Retinal pigment epithelial cell (primary cell): ENCODE results near the gene SF3B4.
A peak's percentile ranks its signal among the peaks of the same experiment; 100 is the strongest.
"Not testable (repeated sequence)": the region's sequence is repeated elsewhere in the genome, so short reads cannot be mapped to it uniquely, and the experiment has no call there.

Source experiments
- DNase-seq: peaks from one replicate; pipeline ENCODE4 v3.0.0-alpha.2; 2010; ENCODE audit warnings: low read depth
- H3K4me3 ChIP-seq: 2 replicates; pipeline ENCODE4 v1.5.1; 2011; ENCODE audit warnings: mild to moderate bottlenecking, low read length, control low read depth, moderate library complexity
- CTCF ChIP-seq: conservative IDR thresholded peaks from 2 replicates; pipeline ENCODE4 v1.5.1; 2011; ENCODE audit warnings: low read depth, low read length, control low read depth, inconsistent platforms

SF3B4 gene

GRCh38 chr1:149965440-149965839 is 37.8 kb upstream of the SF3B4 start:
- H3K4me3 ChIP-seq: no peak overlapping the region
- no peak for DNase-seq
- no peak for TF ChIP-seq CTCF

GRCh38 chr1:149963358-149963757 is 35.8 kb upstream of the SF3B4 start:
- no peak for DNase-seq
- no peak overlapping the region for H3K4me3 ChIP-seq
- no peak for TF ChIP-seq CTCF

GRCh38 chr1:149962736-149963135 is 35.1 kb upstream of the SF3B4 start:
- no peak for TF ChIP-seq CTCF
- no peak for DNase-seq
- H3K4me3 ChIP-seq: no peak overlapping the region

GRCh38 chr1:149962039-149962647 is 34.5 kb upstream of the SF3B4 start:
- no peak overlapping the region for H3K4me3 ChIP-seq
- TF ChIP-seq CTCF: peak; percentile 65
- no peak for DNase-seq

- not testable (repeated sequence) for DNase-seq, H3K4me3 ChIP-seq
Observed at GRCh38 chr1:149957548-149957947, 29.9 kb upstream of the SF3B4 start.

- DNase-seq: no peak
- no peak overlapping the region for H3K4me3 ChIP-seq
- no peak for TF ChIP-seq CTCF
Observed at GRCh38 chr1:149949911-149950310, 22.3 kb upstream of the SF3B4 start.

- no peak for TF ChIP-seq CTCF
- H3K4me3 ChIP-seq: no peak overlapping the region
- DNase-seq: no peak
Observed at GRCh38 chr1:149945206-149945605, 17.6 kb upstream of the SF3B4 start.

- H3K4me3 ChIP-seq: no peak overlapping the region
- no peak for TF ChIP-seq CTCF
- DNase-seq: no peak
Observed at GRCh38 chr1:149942885-149943284, 15.3 kb upstream of the SF3B4 start.
